ENCODE data around the gene GRIN3B.

Gene GRIN3B

DNA sequence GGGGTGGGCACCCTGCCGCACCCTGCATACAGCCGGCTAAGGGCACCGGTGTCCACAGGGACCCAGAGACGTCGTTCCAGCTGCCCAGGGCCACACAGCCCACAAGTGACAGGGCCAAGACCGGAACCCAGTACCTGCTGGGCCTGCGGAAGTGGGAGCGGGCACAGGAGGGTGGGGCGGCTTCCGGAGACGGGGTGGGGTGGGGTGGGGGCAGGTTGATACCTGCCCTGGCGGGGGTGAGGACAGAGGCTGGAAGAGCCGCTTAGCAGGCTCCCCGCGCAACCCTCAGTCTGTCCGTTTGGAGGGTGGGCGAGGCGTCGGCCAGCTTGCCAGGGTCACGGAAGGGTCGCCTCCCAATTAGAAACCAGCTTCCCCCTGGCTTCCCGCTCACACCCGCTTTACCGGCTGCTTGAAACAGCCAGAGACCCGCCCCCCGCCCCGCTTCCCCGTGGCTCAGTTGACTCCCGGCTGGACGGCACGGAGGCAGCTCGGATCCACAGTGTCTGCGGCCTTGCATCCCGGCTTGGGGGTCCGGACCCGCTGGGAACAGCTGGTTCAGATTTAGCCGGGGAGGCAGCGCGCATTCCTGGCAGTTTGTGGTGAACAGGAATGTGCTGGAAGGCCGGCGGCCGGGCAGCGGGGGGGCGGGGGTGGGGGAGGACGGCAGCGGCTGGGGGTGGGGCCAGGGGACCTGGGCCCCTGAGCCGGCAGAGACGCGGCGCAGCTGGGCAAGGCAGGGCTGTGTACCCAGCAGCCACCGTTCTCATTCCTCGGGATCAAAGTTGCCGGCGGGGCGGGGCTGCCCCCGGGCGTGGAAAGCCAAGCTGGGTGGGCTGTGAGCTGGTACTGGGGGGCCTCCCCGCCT, 28.1 kb downstream of the GRIN3B start (continued):
- TF ChIP-seq, protein P1, sequence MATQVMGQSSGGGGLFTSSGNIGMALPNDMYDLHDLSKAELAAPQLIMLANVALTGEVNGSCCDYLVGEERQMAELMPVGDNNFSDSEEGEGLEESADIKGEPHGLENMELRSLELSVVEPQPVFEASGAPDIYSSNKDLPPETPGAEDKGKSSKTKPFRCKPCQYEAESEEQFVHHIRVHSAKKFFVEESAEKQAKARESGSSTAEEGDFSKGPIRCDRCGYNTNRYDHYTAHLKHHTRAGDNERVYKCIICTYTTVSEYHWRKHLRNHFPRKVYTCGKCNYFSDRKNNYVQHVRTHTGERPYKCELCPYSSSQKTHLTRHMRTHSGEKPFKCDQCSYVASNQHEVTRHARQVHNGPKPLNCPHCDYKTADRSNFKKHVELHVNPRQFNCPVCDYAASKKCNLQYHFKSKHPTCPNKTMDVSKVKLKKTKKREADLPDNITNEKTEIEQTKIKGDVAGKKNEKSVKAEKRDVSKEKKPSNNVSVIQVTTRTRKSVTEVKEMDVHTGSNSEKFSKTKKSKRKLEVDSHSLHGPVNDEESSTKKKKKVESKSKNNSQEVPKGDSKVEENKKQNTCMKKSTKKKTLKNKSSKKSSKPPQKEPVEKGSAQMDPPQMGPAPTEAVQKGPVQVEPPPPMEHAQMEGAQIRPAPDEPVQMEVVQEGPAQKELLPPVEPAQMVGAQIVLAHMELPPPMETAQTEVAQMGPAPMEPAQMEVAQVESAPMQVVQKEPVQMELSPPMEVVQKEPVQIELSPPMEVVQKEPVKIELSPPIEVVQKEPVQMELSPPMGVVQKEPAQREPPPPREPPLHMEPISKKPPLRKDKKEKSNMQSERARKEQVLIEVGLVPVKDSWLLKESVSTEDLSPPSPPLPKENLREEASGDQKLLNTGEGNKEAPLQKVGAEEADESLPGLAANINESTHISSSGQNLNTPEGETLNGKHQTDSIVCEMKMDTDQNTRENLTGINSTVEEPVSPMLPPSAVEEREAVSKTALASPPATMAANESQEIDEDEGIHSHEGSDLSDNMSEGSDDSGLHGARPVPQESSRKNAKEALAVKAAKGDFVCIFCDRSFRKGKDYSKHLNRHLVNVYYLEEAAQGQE (tag by site-specific recombination; IDR thresholded peaks at IDR 0.05): no peak
- TF ChIP-seq, protein P2, sequence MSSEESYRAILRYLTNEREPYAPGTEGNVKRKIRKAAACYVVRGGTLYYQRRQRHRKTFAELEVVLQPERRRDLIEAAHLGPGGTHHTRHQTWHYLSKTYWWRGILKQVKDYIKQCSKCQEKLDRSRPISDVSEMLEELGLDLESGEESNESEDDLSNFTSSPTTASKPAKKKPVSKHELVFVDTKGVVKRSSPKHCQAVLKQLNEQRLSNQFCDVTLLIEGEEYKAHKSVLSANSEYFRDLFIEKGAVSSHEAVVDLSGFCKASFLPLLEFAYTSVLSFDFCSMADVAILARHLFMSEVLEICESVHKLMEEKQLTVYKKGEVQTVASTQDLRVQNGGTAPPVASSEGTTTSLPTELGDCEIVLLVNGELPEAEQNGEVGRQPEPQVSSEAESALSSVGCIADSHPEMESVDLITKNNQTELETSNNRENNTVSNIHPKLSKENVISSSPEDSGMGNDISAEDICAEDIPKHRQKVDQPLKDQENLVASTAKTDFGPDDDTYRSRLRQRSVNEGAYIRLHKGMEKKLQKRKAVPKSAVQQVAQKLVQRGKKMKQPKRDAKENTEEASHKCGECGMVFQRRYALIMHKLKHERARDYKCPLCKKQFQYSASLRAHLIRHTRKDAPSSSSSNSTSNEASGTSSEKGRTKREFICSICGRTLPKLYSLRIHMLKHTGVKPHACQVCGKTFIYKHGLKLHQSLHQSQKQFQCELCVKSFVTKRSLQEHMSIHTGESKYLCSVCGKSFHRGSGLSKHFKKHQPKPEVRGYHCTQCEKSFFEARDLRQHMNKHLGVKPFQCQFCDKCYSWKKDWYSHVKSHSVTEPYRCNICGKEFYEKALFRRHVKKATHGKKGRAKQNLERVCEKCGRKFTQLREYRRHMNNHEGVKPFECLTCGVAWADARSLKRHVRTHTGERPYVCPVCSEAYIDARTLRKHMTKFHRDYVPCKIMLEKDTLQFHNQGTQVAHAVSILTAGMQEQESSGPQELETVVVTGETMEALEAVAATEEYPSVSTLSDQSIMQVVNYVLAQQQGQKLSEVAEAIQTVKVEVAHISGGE (tag by site-specific recombination; conservative IDR thresholded peaks at IDR 0.05; ENCODE audit: low read depth): no peak; the same call in 1 of the 2 replicates
- TF ChIP-seq, protein P3, sequence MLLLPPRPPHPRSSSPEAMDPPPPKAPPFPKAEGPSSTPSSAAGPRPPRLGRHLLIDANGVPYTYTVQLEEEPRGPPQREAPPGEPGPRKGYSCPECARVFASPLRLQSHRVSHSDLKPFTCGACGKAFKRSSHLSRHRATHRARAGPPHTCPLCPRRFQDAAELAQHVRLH (tag by site-specific recombination; IDR thresholded peaks at IDR 0.05): no peak
- TF ChIP-seq ZNF404 (tag by site-specific recombination; IDR thresholded peaks at IDR 0.05) (no peak), ZNF76 (tag by site-specific recombination; IDR thresholded peaks at IDR 0.05; ENCODE audit: borderline replicate concordance, low read depth) (no peak; the same call in 1 of the 2 replicates), ZNF354C (tag by site-specific recombination; IDR thresholded peaks at IDR 0.05; ENCODE audit: borderline replicate concordance, low read depth) (no peak), FEZF1 (tag by site-specific recombination; IDR thresholded peaks at IDR 0.05) (no peak), KLF7 (tag by site-specific recombination; IDR thresholded peaks at IDR 0.05; ENCODE audit: borderline replicate concordance) (no peak), ZNF366 (tag by site-specific recombination; conservative IDR thresholded peaks at IDR 0.05) (no peak), ZNF530 (tag by site-specific recombination; IDR thresholded peaks at IDR 0.05; ENCODE audit: low read depth) (no peak), ZNF155 (tag by site-specific recombination; IDR thresholded peaks at IDR 0.05) (no peak), ZNF621 (tag by site-specific recombination; IDR thresholded peaks at IDR 0.05) (no peak), ZEB2 (tag by site-specific recombination; IDR thresholded peaks at IDR 0.05) (peak; percentile 88), ZNF223 (tag by site-specific recombination; IDR thresholded peaks at IDR 0.05) (no peak), ZNF558 (tag by site-specific recombination; IDR thresholded peaks at IDR 0.05) (no peak), BCL11A (tag by site-specific recombination; IDR thresholded peaks at IDR 0.05; ENCODE audit: low read depth) (peak; percentile 68), ZNF514 (tag by site-specific recombination; IDR thresholded peaks at IDR 0.05) (no peak), ZNF292 (tag by site-specific recombination; IDR thresholded peaks at IDR 0.05; ENCODE audit: borderline replicate concordance, low read depth) (no peak), ZNF610 (tag by site-specific recombination; IDR thresholded peaks at IDR 0.05; ENCODE audit: borderline replicate concordance) (no peak)
- TF ChIP-seq, protein P4, sequence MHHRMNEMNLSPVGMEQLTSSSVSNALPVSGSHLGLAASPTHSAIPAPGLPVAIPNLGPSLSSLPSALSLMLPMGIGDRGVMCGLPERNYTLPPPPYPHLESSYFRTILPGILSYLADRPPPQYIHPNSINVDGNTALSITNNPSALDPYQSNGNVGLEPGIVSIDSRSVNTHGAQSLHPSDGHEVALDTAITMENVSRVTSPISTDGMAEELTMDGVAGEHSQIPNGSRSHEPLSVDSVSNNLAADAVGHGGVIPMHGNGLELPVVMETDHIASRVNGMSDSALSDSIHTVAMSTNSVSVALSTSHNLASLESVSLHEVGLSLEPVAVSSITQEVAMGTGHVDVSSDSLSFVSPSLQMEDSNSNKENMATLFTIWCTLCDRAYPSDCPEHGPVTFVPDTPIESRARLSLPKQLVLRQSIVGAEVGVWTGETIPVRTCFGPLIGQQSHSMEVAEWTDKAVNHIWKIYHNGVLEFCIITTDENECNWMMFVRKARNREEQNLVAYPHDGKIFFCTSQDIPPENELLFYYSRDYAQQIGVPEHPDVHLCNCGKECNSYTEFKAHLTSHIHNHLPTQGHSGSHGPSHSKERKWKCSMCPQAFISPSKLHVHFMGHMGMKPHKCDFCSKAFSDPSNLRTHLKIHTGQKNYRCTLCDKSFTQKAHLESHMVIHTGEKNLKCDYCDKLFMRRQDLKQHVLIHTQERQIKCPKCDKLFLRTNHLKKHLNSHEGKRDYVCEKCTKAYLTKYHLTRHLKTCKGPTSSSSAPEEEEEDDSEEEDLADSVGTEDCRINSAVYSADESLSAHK (tag by site-specific recombination; IDR thresholded peaks at IDR 0.05): peak; percentile 99
- TF ChIP-seq, protein P5, sequence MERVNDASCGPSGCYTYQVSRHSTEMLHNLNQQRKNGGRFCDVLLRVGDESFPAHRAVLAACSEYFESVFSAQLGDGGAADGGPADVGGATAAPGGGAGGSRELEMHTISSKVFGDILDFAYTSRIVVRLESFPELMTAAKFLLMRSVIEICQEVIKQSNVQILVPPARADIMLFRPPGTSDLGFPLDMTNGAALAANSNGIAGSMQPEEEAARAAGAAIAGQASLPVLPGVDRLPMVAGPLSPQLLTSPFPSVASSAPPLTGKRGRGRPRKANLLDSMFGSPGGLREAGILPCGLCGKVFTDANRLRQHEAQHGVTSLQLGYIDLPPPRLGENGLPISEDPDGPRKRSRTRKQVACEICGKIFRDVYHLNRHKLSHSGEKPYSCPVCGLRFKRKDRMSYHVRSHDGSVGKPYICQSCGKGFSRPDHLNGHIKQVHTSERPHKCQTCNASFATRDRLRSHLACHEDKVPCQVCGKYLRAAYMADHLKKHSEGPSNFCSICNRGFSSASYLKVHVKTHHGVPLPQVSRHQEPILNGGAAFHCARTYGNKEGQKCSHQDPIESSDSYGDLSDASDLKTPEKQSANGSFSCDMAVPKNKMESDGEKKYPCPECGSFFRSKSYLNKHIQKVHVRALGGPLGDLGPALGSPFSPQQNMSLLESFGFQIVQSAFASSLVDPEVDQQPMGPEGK (tag by site-specific recombination; IDR thresholded peaks at IDR 0.05): peak; percentile 50
- TF ChIP-seq, protein P6, sequence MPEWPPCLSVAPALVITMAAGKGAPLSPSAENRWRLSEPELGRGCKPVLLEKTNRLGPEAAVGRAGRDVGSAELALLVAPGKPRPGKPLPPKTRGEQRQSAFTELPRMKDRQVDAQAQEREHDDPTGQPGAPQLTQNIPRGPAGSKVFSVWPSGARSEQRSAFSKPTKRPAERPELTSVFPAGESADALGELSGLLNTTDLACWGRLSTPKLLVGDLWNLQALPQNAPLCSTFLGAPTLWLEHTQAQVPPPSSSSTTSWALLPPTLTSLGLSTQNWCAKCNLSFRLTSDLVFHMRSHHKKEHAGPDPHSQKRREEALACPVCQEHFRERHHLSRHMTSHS (tag by site-specific recombination; IDR thresholded peaks at IDR 0.05): no peak
- TF ChIP-seq, protein P7, sequence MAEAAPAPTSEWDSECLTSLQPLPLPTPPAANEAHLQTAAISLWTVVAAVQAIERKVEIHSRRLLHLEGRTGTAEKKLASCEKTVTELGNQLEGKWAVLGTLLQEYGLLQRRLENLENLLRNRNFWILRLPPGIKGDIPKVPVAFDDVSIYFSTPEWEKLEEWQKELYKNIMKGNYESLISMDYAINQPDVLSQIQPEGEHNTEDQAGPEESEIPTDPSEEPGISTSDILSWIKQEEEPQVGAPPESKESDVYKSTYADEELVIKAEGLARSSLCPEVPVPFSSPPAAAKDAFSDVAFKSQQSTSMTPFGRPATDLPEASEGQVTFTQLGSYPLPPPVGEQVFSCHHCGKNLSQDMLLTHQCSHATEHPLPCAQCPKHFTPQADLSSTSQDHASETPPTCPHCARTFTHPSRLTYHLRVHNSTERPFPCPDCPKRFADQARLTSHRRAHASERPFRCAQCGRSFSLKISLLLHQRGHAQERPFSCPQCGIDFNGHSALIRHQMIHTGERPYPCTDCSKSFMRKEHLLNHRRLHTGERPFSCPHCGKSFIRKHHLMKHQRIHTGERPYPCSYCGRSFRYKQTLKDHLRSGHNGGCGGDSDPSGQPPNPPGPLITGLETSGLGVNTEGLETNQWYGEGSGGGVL (tag by site-specific recombination; IDR thresholded peaks at IDR 0.05): 0 out of 2 replicates have a peak, but pooled peaks have one; percentile 21
